GM12891 (cell line): ENCODE data around the gene GLMN.

Experiments
- POLR2A ChIP-seq: IDR thresholded peaks from 2 replicates; pipeline ENCODE4 v1.6.1; 2011; ENCODE audit warnings: low read depth, low read length, control low read depth
- POLR2AphosphoS5 ChIP-seq: IDR thresholded peaks from 2 replicates; pipeline ENCODE4 v1.6.1; 2011; ENCODE audit warnings: low read depth, low read length, control low read depth
- TAF1 ChIP-seq: IDR thresholded peaks from 2 replicates; pipeline ENCODE4 v1.6.1; 2011; ENCODE audit warnings: low read depth, low read length, control low read depth

DNA sequence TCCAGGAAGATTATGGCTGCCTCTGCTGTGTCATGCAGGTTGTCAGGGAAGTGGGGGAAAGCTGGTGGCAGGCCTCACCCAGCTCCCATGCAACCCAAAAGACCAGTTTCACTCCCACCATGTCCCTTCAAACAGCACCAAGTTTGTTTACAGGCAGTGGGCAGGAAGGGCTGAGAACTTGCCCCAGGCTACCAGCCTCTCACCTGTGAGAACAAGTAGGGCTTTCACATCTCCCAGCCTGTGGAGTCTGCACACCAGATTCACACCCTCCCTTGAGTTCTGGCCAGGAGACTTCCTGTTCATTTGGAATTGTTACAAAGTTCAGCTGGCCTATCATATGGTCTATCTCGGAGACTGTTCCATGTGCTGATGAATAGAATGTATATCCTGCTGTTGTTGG, 27.9 kb upstream of the GLMN start:
- TF ChIP-seq POLR2A (no peak), TAF1 (no peak), POLR2AphosphoS5 (no peak)
